Stimulated activated naive CD4-positive, alpha-beta T cell (primary cell): Measurements from ENCODE around the gene NT5DC4.

ENCODE experiments used
- DNase-seq, 6 experiments: peaks; one replicate each; lab custom pipeline; 2025; lab: John Stamatoyannopoulos, UW

NT5DC4 gene

GRCh38 chr2:112720785-112721184 is at the start of gene NT5DC4:
Gene NT5DC4 (plus strand): TSS chr2:112721020. CDS start chr2:112721080, 60 bp downstream.
- DNase-seq, result no peak

DNA sequence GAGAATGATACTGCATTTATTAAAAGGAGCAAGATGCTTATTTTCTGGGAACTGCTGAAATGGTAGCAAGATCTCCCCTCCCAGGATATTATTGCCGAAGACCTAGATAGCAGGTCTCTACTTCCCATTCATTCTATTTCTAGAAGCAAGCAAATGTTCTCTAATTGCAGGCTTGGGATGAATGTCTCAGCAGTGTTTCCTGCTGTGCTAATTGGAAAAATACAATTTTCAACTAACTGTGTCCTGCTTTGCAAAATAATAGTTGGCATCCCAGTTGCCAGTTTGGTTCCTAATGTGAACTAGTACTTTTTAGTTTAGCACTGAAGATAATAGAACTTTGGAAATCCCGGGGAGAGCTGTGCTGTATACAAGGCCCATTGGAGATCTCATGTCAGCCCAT is 49.0 kb upstream of the NT5DC4 start:
- DNase-seq, result no peak

DNA sequence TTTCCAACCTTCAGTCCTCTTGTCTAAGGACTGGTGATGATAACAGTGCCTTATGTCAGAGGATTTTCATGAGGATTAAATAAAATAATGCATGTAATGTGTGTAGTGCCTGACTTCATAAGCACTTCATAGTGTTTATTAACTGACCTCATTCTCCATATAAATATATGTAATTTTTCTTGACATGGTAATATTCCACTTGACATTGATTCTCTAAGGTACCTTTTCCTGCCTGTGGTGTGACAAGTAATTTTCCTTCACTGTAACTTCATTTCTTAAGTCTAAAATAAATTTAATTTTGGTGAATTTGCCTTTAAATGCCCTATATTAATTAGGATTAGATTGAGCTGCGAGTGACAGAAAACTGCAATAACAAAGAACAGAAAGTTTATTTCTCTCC is 47.8 kb upstream of the NT5DC4 start:
- no peak for DNase-seq

DNA sequence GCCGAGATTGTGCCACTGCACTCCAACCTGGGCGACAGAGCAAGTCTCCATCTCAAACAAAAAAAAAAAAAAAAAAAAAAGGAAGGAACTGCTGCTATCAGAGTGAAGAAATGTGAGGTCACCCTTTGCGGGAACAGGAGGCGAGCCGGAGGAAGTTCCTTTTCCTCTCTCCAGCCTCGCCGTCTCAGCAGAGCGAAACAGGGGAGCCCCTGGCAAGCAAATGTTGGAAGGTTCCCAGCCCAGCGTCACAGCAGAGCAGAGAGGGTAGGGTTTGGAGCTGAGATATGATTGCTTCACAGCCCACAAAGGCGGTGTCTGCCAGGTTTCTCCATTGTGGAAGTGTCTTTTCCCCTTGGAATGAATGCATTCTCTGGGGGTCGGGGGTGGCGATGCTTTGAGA is 46.6 kb upstream of the NT5DC4 start:
- no peak for DNase-seq

DNA sequence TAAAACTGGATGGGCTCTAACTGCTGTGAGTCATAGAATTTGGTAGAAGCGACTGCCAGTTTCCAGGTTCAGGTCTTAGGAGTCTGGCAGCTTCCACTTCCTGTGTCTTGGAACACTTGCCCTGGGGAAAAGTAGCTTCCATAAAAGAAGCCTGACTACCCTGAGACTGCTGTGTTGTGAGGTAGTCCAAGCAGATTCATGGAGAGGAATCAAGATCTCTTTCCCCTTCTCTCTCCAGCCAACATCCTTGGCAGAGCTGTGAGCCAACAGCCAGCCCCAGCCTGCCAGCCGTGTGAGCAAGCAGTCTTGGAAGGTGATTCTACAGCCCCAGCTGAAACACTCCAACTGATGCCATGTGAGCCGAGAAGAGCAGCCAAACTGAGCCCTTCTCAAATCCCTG is 41.3 kb upstream of the NT5DC4 start:
- DNase-seq, result no peak

DNA sequence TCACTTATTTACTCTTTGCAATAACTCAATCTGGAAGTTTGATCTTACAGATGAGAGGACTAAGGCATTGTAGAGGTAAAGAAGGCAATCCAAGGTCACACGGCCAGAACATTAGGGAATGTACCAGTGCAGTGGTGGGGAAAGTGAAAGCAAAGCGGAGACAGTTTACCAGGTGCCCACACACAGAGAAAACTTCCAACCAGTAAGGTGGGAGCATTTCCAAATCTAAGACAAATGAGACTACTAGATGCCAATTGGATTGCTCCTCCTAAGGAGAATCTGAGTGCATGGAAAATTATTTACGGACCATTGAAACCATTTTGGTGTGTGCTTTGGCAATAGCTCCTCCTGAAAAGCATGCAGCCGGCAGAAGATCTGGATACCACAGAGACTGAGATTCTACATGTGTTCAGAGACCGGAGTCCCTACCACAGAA is 40.1 kb upstream of the NT5DC4 start:
- DNase-seq, result no peak

- DNase-seq, result no peak
Measured at GRCh38 chr2:112682101-112682500, 38.7 kb upstream of the NT5DC4 start.

DNA sequence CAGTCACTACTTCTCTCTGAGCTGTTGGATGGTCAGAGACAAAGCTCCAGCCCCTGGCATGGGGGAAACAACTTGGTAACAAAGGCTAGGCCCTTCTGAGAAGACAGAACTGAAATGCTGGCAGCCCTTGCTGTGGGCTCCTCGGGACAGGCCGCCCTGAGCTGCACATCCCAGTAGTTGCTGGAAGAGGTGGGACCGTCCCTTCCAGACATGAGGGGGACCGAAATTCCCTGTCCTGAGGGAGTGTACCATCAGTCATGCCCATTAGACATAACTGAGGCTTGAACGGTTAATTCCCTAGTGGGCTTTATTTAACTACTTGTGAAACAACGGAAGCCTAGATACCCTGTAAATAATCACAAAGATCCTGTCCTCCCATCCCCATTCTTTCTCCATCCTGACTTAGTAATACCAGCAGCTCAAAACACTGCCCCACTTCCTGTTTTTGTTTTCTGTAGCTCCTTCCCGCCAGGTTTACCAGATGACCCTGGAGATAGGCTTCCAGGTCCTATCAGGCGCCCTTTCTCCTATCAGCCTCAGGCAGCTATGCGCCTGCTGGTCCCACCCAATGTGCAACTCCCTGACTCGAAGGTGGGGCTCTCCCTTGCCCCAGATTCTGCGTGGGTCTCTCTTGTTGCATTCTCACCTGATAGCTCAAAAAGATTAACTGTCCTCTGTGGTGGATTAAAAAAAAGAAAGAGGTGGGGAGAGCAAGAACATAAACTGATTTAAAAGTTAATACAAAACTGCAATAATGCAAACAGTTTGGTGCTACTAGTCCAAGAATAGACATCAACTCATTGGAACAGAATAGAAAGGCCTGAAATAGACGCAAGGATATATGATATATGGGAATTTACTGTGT is 37.0 kb upstream of the NT5DC4 start:
- no peak for DNase-seq

GRCh38 chr2:112684415-112684775 is 36.4 kb upstream of the NT5DC4 start:
- no peak for DNase-seq

DNA sequence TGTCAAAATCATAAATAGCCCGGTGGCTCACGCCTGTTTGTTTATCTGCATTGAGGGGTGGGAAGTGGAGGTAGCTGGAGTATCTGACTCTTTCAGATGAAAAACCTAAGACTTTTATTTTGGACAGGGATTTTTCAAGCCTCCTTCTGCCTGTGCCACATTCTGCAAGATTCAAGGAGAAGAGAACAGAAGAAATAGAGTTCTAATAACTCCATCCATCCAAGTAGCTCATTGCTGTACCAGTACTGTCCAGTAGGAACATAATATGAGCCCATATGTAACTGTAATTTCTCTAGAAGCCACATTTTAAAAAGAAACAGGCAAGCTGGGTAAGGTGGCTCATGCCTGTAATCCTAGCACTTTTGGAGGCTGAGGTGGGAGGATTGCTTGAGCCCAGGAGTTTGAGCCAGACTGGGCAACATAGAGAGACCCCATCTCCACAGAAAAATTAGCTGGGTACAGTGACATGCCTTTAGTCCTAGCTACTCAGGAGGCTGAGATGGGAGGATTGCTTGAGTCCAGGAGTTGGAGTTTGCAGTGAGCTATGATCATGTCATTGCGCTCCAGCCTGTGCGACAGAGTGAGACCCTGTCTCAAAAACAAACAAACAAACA is 35.4 kb upstream of the NT5DC4 start:
- no peak for DNase-seq

DNA sequence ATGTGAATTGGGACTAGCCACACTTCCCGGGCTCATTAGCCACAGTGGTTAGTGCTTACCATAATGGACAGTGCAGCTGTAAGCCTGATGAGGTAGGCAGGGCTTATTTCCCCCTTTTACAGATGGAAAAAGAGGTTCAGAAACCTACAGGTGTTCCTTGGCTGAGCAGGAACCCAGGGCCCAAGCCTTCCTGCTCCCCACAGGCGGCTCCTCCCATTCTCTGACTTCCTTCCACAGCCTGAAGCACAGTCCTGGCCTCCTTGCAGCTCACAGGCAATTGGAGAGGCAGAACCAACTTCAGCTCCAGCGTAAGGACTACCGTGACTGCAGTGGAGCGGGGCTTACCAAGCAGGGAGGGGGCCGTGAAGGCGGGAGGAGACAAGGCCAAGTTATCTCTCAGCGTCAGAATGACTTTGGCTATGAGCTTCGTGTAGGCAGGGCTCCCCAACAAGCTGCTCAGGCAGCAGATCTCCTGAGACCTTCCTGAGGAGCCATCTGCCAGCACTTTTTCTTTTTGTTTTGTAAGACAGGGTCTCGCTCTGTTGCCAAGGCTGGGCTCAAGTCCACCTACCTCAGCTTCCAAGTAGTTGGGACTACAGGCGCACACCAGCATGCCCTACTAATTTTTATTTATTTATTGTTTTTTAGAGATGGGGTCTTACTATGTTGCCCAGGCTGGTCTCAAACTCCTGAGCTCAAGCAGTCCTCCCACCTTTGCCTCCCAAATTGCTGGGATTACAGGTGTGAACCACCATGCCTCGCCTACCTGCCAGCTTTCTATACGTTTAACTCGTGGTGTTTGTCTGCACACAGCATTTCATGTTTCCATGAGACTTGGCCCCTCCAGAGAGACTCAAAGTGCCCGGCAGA is 34.2 kb upstream of the NT5DC4 start:
- no peak for DNase-seq

GRCh38 chr2:112687522-112687921 is 33.3 kb upstream of the NT5DC4 start:
- no peak for DNase-seq

DNA sequence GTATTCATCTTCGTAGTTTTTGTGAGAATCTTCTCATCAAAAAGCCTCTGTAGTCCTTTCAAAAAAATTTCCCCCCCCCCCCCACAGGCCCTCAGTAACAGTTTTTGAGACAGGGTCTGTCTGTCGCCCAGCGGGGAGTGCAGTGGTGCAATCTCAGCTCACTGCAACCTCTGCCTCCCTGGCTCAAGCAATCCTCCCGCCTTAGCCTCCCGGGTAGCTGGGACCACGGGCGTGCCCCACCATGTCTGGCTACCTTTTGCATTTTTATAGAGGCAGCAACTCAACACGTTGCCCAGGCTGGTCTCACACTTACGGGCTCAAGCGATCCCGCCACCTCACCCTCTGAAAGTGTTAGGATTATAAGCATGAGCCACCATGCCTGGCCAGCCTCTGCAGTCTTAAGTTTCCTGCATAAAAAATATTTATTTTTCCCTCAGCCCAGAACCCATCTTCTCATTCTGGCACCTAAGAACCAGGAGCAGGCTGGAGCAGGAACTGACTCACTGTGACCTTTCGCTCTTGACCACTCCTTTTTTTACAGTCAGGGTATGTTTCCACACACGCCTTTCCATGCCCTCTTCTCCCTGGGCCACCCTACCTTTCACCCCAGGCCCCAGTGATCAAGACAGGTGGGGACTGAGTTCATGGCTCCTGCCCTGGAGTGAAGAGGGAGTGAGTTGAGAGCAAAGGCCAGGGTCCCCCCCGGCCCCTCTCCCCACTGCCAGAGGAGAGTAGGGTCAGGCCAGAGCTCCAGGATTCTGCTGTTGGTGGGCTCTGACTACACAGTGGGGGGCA is 32.5 kb upstream of the NT5DC4 start:
- no peak for DNase-seq

- peak; percentile 6 to 72 (median 52) for DNase-seq
Measured at GRCh38 chr2:112690853-112691401, 29.9 kb upstream of the NT5DC4 start.

DNA sequence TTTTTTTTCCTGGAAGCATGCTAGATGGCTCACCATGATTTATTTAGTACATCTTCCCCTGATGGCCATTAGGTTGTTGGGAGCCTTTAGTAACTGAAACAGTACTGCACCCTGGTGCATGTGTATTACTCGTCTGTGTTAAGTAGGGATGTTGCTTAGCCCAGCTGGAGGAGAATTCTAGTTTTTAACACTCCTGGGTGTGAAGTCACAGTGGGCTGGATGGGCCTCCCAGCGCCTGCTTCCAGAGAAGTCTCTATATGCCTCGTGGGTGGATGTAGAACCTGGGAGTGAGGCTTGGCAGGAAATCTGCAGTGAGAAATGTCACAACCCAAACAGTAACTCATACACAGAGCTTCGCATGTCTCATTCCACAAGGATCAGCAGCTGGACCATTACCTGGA is 28.9 kb upstream of the NT5DC4 start:
- no peak for DNase-seq

DNA sequence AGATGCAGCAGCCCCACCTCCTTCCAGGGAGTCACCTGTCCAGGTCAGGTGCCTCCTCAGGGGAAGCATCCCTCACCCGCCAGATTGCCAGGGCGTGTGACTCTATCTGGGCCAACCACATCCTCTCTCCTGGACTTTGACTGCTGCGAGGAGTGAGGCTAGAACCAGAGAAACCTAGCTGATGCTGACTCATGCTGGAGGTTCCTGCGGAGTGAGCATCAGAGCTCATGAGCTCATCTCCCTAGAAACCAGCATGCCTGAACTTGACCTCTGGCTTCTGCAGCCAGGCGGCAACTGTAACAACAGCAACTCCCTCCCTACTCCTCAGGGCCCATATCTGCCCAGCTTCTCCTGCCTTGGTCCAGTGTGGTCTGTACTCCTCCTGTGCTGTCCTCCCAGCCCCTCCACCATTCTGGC is 28.3 kb upstream of the NT5DC4 start:
- DNase-seq, result no peak

- DNase-seq, result no peak
Measured at GRCh38 chr2:112692918-112693317, 27.9 kb upstream of the NT5DC4 start.

- DNase-seq, result no peak
Measured at GRCh38 chr2:112693596-112693995, 27.2 kb upstream of the NT5DC4 start.

GRCh38 chr2:112694182-112694581 is 26.6 kb upstream of the NT5DC4 start:
- DNase-seq, result no peak

DNA sequence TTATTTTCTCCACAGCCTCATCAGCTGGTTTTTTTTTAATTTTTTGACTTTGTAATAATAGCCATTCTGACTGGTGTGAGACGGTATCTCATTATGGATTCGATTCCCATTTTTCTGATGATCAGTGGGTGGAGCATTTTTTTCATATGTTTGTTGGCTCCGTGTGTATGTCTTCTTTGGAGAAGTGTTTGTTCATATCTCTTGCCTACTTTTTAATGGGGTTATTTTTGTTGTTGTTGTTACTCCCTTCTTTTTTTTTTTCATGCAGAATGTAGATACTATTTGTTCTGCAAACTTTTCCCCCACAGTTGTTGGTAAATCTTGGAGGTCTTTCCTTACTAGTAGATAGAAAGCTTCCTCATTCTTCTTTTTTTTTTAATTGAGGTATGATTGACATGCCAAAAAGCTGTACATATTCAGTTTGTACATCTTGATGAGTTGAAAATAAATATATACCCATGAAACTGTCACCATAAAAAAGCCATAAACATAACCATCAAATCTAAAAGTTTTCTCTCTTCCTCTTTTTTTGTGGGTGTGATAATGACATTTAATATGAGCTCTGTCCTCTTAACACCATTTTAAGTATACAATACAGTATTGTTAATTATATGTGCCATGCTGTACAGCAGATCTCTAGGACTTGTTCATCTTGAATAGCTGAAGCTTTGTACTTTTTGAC is 21.8 kb upstream of the NT5DC4 start:
- DNase-seq, result no peak
